Measurements from ENCODE around the gene SPACA5.

DNA sequence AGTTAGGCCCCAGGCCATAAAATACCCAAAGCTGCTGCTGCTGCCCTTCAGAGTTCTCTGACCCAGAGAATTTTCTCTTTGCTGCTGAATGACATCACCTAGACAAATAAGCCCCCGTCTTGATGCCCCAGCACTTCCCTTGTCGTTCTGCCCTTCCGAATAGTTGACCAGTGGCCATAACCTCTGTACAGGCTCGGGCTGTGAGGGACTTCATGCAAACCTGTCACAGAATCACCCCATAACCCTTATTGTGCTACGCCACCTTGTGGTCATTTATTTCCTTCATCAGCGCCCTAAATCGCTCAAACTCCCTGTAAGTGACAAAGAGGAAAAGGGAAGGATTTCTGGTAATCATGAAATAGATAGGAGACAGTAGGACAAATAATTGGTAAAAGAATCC lies 18.8 kb downstream of the SPACA5 start:
- TF ChIP-seq EZH2 (IDR thresholded peaks at IDR 0.05; ENCODE audit: borderline replicate concordance) = no peak
- peak; percentile 57 for TF ChIP-seq CTCF (IDR thresholded peaks at IDR 0.05; ENCODE audit: poor library complexity)
- no peak for TF ChIP-seq EZH2phosphoT487 (IDR thresholded peaks at IDR 0.05; ENCODE audit: low read depth, severe bottlenecking, unreplicated experiment)
